ENCODE measurements around the gene GAS2L2.

Gene GAS2L2

GRCh38 chr17:35695613-35696012 lies 57.4 kb downstream of the GAS2L2 start:
- H3K4me3 Mint-ChIP-seq = no peak overlapping the region
- H3K27me3 Mint-ChIP-seq = no peaks in the 10 kb centered on the region
- H3K27ac Mint-ChIP-seq = no peak overlapping the region
- peaks cover 2% of the 10 kb centered on the region for H3K4me1 Mint-ChIP-seq
- H3K9me3 Mint-ChIP-seq = no peaks in the 10 kb centered on the region
- peaks cover 23% of the 10 kb centered on the region for H3K36me3 Mint-ChIP-seq
- ATAC-seq (ENCODE audit: low read depth) (no peak), DNase-seq (ENCODE audit: low spot score in 2 of 2) (no peak)

DNA sequence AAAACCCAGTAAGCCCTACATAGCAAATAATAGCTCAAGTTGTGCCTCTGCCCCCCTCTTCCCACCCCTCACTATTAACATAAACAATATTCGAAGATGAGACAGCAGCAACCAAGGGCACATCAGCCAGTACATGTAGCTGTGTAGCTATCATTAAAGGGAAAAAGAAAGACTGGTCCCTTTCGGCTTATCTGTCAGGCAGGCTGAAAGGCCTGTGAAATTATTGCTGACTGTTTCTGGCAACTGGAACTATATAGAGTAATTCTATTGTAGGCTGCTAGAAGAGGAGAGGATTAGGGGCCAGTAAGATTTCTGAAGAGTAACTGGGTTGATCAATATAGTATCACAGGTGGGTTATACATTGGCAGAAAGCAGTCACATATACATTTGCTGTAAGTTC lies 58.1 kb downstream of the GAS2L2 start:
- Mint-ChIP-seq H3K4me3 (no peak overlapping the region), H3K36me3 (peaks cover 28% of the 10 kb centered on the region), H3K4me1 (peaks cover 2% of the 10 kb centered on the region), H3K27ac (no peak overlapping the region), H3K9me3 (peaks cover 2% of the 10 kb centered on the region), H3K27me3 (no peaks in the 10 kb centered on the region)
- DNase-seq (ENCODE audit: low spot score in 2 of 2) = no peak
- no peak for ATAC-seq (ENCODE audit: low read depth)
